ENCODE data around the gene BNIP2.

BNIP2 gene

GRCh38 chr15:59636184-59636583, 52.9 kb downstream of the BNIP2 start:
- DNase-seq (ENCODE audit: low read depth): no peak

- DNase-seq (ENCODE audit: low read depth): peak; percentile 33
These were observed 56.4 kb downstream of the BNIP2 start for GRCh38 chr15:59632714-59633113.

- peak; percentile 79 for DNase-seq (ENCODE audit: low read depth)
These were observed 66.8 kb downstream of the BNIP2 start for GRCh38 chr15:59622289-59622688.

GRCh38 chr15:59618406-59618805, 70.7 kb downstream of the BNIP2 start:
- no peak for DNase-seq (ENCODE audit: low read depth)

GRCh38 chr15:59616379-59616778, 72.7 kb downstream of the BNIP2 start:
- no peak for DNase-seq (ENCODE audit: low read depth)

GRCh38 chr15:59615661-59616060, 73.5 kb downstream of the BNIP2 start:
- no peak for DNase-seq (ENCODE audit: low read depth)

- no peak for DNase-seq (ENCODE audit: low read depth)
These were observed 75.0 kb downstream of the BNIP2 start for GRCh38 chr15:59614153-59614552.

GRCh38 chr15:59611276-59612260, 77.6 kb downstream of the BNIP2 start, which contains the start of gene GCNT3:
Gene GCNT3, plus strand, starts transcription at chr15:59611783. Its CDS starts 6,456 bp downstream, at chr15:59618239.
- peak; percentile 48 for DNase-seq (ENCODE audit: low read depth)

GRCh38 chr15:59609730-59610712, 79.1 kb downstream of the BNIP2 start:
- no peak for DNase-seq (ENCODE audit: low read depth)

Data from ELR (cell line).